ENCODE results near the gene DOCK3. TPM values are rescaled to one million over a fixed set of nuclear protein-coding genes. Genes with fewer than 3 reads are reported as not detected.

DOCK3 gene
- total RNA-seq, 1 donor from 2014 or later: 0.52 TPM

DNA sequence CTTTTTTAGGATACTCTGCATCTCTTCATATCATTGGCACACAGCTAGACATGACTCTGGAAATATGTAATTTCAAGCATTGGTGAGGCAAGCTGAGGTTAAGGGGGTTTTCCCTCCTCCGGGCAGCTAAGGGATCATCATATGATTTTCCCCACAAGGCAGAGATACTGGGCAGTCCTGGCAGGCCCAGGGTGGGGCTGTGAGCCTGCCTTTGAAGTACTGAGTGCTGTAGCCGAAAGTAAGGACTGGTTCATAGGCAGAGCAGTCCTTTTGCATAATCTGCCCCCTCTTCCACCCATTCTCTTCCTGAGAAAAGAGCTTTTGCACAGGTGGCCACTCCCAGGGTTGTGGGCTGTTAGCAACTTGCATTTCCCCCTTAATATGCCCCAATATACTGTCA, 541.6 kb downstream of the DOCK3 start:
- TF ChIP-seq, protein P1, sequence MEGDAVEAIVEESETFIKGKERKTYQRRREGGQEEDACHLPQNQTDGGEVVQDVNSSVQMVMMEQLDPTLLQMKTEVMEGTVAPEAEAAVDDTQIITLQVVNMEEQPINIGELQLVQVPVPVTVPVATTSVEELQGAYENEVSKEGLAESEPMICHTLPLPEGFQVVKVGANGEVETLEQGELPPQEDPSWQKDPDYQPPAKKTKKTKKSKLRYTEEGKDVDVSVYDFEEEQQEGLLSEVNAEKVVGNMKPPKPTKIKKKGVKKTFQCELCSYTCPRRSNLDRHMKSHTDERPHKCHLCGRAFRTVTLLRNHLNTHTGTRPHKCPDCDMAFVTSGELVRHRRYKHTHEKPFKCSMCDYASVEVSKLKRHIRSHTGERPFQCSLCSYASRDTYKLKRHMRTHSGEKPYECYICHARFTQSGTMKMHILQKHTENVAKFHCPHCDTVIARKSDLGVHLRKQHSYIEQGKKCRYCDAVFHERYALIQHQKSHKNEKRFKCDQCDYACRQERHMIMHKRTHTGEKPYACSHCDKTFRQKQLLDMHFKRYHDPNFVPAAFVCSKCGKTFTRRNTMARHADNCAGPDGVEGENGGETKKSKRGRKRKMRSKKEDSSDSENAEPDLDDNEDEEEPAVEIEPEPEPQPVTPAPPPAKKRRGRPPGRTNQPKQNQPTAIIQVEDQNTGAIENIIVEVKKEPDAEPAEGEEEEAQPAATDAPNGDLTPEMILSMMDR (conservative IDR thresholded peaks at IDR 0.05; ENCODE audit: low read depth, low read length): no peak
- H3K4me3 ChIP-seq (ENCODE audit: low read depth, low read length): no peak overlapping the region

DNA sequence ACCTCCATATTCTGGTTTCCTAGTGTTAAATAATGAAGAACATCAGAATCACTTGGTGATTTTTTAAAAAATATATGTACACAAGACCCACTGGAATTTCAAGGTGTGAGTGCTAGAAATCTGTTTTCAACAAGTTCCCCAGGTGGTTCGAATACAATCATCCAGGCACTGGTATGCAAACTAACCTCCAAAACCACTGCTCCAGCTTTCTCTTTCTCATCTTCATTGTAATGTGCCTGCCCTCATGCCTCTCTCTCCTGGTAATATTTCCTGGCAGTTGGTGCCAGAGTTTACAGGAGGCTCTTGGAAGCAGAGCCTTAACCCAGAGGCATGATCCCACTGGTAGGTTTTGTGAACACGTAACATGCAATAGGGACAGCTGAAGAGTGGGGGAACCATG, 547.2 kb downstream of the DOCK3 start:
- H3K4me3 ChIP-seq (ENCODE audit: low read depth, low read length): no peak overlapping the region
- no peak for DNase-seq (ENCODE audit: low read depth)
- TF ChIP-seq, protein P1 (conservative IDR thresholded peaks at IDR 0.05; ENCODE audit: low read depth, low read length): no peak

More for the DNA sequence above, 541.6 kb downstream of the DOCK3 start:
- no peak for DNase-seq (ENCODE audit: low read depth)

DNA sequence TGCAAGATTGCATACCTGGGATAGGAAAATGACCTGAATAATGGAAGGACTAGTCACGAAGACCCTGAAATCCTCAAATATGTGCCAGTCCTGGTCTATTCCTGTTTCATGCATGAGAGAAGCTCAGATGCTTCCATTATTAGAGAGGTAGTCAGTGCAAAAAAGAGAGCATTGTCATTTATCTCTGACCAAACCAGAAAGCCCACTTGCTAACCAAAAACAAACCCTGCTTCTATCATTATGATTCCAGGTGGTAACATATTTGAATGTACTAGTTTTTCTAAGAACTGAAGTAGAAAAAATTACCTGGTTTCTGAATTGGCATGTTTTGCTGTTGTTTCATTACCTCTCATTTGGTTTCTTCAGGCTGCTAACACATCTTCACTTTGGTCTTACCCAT, 549.6 kb downstream of the DOCK3 start:
- TF ChIP-seq, protein P1 (conservative IDR thresholded peaks at IDR 0.05; ENCODE audit: low read depth, low read length): no peak
- no peak for DNase-seq (ENCODE audit: low read depth)

DNA sequence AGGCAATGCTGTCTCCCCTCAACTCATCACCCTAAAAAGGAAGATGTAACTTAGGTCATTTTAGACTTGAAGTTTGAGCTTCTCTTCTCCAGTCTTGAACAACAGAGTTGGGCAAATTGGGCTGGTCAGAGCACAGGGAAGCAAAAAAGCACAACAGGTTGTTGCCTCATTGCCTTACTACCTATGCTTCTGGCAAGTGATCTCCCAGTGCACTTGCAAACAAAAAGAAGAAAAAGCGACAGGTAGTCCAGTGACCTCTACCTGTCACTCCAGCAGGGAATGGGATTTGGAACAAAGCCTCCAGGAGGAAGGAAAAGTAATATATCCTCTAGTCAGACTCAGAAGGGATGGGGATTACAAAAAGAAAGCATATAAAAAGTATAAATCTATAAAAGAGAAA, 550.1 kb downstream of the DOCK3 start:
- TF ChIP-seq, protein P1 (conservative IDR thresholded peaks at IDR 0.05; ENCODE audit: low read depth, low read length): no peak
- H3K4me3 ChIP-seq (ENCODE audit: low read depth, low read length): no peak overlapping the region
- DNase-seq (ENCODE audit: low read depth): no peak

More for the DNA sequence above, 549.6 kb downstream of the DOCK3 start:
- no peak overlapping the region for H3K4me3 ChIP-seq (ENCODE audit: low read depth, low read length)

DNA sequence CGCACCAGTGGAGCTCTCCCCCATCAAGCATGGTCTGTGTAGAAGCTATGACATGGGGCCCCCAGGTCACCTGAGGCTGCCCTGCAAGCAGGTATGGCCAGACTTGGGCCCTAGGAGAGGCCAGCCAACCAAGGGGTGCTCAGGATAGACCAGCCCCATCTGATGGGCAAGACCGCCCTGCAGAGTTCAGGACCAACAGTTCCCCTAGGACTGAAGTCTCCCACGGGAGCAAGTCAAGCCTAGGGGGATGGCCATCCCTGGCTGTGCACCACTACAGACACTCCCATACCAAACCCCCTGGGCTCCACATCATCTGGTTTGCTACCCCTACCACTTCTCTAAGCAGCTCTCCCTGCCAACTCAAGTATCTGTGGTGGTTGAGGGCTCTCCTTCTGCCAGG, 568.2 kb downstream of the DOCK3 start:
- TF ChIP-seq, protein P1 (conservative IDR thresholded peaks at IDR 0.05; ENCODE audit: low read depth, low read length): no peak
- DNase-seq (ENCODE audit: low read depth): no peak
- H3K4me3 ChIP-seq (ENCODE audit: low read depth, low read length): no peak overlapping the region

DNA sequence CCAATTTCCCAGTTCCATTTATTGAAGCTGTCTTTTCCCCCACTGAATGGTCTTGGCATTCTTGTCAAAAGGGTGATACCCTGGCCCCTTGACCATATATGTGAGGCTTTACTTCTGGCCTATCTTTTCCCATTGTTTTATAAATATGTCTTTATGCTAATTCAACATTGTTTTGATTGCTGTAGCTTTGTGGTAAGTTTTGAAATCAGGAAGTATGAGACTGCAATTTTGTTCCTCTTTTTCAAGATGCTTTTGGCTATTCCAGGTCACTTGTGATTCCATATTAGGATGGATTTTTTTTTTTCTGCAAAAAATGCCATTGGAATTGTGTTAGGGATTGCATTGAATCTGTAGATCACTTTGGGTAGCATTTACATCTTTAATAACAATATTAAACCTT, 569.2 kb downstream of the DOCK3 start:
- TF ChIP-seq, protein P1 (conservative IDR thresholded peaks at IDR 0.05; ENCODE audit: low read depth, low read length): no peak
- DNase-seq (ENCODE audit: low read depth): no peak
- H3K4me3 ChIP-seq (ENCODE audit: low read depth, low read length): no peak overlapping the region

DNA sequence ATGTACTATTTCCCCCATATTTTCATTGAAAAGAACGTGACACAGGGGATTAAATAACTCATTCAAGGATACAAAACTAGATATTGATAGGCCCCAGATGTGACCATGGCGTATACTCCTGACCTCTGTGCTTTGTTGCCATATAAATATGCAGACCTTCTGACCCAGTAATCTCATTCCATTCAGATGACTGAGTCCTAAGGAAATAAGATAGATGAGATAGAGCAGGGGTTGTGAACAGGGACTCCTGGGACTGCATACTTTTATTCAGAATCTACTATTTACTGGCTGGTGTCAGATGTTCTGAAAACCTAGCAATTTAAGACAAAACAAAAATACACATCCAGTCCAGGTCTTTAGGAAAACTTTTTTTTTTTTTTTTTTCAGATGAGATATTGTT, 571.1 kb downstream of the DOCK3 start:
- DNase-seq (ENCODE audit: low read depth): no peak
- TF ChIP-seq, protein P1 (conservative IDR thresholded peaks at IDR 0.05; ENCODE audit: low read depth, low read length): no peak
- H3K4me3 ChIP-seq (ENCODE audit: low read depth, low read length): no peak overlapping the region

All from epithelial cell of proximal tubule (primary cell).